ENCODE results near the gene NHSL1.

NHSL1 gene

GRCh38 chr6:138500045-138500665 lies 861 bp upstream of the NHSL1 start:
- H3K4me3 ChIP-seq (ENCODE audit: low read depth, low read length), result no peak overlapping the region

DNA sequence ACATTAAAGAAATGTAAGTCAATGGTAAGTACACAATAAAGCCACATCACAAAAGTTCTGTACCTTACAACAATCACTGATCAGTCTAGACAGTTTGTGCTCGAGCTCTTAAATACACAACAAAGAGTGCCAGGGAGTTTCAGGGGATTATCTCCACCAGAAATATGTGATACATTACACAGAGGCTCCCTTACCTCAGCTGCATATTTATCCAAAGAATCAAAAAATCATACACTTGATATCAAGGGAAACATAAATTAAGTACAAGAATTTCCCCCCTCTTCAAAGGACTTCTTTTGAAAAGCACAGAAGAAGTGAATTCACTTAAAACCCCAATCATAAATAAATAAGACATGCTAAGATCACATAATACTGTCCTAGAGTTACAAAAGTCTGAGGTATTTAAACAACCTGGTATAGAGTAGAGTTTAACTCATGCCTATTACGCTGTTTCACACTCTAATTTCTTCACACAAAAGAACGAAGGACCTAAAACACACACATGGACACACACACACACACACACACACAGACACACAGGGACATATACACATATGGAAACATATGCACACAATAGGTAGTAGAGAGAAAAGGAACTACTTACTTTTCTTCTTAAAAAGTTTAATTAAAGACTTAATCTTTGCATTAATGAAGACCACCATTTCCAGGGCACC lies 528 bp downstream of the NHSL1 start:
- H3K4me3 ChIP-seq (ENCODE audit: low read depth, low read length), result peak overlapping the region; percentile 45

DNA sequence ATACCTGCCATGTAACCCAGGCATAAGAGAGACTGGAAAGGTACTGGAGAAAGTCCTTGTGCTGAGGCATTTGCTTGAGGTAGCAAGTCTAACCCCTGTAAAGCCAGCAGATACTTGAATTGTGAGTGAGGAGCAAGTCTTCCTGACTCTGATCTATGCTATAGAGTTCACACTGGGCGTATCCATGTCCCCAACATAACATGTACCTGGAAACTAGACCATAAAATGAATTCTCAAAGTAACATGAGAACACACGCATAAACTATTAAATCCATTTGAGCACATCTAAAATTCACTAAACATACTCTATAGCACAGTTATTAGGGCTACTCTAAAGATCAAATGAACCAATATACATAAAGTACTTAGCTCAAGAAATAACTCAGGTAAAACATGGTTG lies 2.0 kb downstream of the NHSL1 start:
- no peak overlapping the region for H3K4me3 ChIP-seq (ENCODE audit: low read depth, low read length)

DNA sequence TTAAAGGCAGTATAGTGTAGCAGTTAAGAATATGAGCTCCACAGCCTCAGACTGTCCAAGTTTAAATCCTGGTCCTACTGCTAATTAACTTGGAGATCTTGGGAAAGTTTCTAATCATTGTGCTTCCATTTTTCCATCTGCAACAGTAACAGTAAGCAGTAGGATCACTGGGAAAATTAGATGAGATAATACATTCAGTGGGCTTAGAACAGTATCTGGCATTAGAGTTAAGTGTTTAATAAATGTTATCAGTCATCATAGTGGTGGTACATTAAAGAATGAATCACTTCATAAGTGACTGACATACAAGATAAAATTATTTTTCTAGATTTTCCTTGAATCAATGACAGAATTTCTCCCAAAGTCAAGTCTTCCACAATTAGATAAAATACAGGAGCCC lies 5.0 kb downstream of the NHSL1 start:
- no peak overlapping the region for H3K4me3 ChIP-seq (ENCODE audit: low read depth, low read length)

GRCh38 chr6:138493413-138493812 lies 5.9 kb downstream of the NHSL1 start:
- H3K4me3 ChIP-seq (ENCODE audit: low read depth, low read length), result no peak overlapping the region

DNA sequence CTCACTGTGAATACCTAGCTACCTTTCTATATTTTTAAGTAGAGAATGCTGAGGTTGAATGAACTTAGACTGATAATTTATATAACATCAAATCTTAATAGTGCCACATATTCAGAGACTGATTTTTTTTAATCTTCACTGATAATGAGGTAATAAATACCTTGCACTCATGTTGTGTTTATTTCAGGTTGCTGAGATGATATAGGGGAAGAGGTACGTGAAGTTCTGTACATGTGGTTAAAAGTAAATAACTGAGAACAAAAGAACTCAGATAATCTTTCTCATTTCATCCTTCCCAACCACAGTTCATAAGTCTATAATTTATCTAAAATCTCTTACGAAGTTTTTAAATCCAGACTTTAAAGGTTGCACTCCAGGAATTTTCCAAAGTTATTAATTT lies 6.4 kb downstream of the NHSL1 start:
- no peak overlapping the region for H3K4me3 ChIP-seq (ENCODE audit: low read depth, low read length)

DNA sequence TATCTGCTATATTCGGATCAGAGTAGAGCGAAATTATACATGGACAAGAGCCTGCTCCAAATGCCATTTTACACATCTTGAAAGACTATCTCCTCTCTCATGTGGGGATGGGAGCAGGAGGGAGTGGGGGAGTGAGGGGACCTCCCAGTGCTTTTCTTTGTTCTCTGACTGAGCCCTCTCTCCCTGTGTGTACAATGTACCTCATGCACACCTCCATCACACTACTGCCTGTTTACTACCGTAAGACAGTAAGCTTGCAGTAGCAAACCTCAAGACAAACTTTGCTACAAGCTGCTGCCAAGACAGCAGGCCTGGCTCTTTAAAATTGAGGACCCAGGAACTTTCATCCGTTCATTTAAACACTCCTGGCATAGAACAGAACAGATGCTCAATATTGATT lies 7.2 kb downstream of the NHSL1 start:
- H3K4me3 ChIP-seq (ENCODE audit: low read depth, low read length), result no peak overlapping the region

DNA sequence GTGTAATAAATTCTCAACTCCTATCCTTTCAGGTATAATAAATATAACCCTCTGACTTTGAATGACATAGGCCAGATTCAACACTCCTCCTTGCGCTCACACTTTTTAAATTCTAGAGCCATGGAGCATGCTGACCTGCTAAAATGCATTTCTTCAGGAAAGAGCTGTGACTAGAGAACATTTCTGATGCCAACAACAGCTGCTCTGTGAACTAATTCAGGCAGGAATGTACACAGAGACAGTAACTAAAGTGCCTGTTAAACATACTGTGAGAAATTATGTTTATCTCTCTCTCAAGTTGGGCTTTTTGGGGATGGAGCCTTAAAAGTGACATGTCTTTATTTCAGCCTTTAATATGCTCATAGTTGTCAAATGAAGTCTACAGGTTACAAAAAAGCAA lies 8.3 kb downstream of the NHSL1 start:
- no peak overlapping the region for H3K4me3 ChIP-seq (ENCODE audit: low read depth, low read length)

GRCh38 chr6:138489846-138490245 lies 9.4 kb downstream of the NHSL1 start:
- H3K4me3 ChIP-seq (ENCODE audit: low read depth, low read length), result no peak overlapping the region

- no peak overlapping the region for H3K4me3 ChIP-seq (ENCODE audit: low read depth, low read length)
These were observed 12.1 kb downstream of the NHSL1 start for GRCh38 chr6:138487102-138487604.

DNA sequence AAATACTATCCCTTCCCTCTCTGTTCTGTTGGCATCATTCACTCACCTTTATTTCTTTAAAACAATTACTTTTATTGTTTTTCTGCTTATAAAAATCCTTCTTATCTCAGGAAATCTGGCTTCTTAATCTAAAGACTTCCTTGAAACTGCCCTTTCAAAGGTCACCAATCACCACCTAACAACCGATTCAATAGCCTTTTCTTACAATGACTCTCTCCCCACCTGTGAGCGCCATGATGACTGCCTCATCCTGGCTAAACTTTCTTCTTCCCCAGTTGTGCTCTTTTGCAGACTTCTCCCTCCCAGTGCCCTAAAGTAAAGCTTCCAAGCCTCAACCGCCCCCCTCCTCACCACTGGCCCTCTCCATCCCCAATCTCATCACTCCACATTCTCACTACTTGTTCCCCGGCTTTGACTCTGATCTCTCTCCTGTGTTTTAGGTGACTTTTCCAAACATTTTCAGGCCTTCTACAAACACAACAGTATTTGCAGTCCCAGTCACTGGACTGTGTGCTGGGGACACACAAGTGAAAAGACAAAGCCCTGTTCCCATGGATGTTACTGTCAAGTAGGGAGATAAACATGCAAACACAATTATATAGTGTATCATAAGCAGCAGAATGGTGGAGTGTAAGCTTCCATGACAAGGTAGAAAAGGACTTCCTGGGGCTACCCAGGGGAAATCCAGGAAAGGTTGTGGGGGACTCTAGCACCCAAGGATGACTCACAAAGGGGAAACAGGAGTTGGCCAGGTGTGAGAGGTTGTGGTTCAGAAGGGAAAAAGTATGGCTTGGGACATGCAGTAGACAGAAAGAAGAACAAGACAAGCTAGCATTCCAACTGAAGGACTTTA lies 12.8 kb downstream of the NHSL1 start:
- no peak overlapping the region for H3K4me3 ChIP-seq (ENCODE audit: low read depth, low read length)

DNA sequence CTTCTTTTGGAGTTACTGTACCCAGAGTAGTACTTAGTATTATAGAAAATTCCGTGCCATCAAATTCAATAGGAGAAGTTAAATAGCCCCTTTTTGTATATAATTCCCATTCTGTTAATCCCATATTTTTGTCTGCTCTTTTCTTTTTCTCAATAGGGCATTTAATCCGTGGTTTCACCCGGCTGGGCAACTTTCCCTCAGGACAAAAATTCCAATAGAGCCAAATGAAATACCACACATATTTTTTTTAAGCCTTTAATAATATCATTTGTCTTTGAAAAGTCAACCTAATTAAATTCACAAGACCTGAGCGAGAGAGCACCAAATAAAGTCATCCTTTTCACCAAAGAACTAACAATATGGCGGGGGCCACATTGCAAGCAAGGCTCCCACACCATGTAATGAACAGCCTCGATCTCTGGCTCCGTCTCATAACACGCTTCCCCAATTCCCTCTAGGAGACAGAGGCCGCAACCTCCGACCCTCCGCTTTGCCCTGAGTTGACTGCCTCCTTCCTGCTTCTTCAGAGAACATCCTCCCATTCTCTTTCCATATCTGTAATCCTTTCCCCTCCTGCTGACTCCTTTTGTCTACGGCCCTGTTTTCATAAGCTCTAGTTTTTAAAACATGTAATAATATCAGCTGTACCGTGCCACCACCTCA lies 13.6 kb downstream of the NHSL1 start:
- H3K4me3 ChIP-seq (ENCODE audit: low read depth, low read length), result no peak overlapping the region

DNA sequence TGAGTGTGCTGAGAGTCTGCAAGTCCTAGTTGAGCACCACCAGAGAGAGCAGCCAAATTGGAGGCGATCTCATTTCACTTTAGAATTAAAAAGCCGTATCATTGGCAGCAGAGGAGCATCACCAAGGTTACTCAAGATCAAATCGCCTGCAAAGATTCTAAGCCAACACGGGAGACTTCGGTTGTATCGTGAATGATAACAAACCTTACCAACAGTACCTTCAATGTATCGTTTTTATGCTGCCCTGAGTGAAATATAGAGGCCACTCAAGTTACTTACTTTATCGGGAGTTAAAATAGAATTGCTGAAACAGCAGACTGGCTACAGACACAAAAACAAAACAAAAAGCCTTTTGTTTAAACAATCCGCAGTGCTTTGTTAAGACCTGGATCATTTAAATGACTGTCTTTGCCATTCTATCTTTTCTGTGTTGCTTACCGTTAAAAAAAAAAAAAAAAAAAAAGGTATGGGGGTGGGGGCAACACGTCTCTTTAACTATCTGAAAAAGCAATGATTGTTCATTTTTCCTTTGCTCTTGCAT lies 14.2 kb downstream of the NHSL1 start:
- no peak overlapping the region for H3K4me3 ChIP-seq (ENCODE audit: low read depth, low read length)

- H3K4me3 ChIP-seq (ENCODE audit: low read depth, low read length), result no peak overlapping the region
These were observed 15.1 kb downstream of the NHSL1 start for GRCh38 chr6:138484018-138484731.

DNA sequence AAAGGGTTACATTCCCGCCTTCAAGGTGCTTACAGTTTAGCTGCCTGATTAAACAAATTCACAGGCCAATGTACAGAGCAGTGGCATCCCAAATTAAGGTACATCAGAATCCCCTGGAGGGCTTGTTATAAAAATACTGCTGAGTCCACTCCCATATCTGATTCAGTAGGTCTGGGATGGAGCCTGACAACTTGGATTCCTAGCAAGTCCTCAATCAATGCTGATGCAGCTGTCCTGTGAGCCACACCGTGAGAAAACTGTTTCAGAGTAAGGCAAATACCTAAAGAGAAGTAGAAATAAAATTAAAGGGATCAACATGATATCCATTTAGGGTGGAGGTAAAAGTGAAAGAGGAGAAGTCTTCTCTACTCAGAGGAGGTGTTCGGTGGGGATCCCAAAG lies 16.5 kb downstream of the NHSL1 start:
- no peak overlapping the region for H3K4me3 ChIP-seq (ENCODE audit: low read depth, low read length)

GRCh38 chr6:138480279-138480949 lies 18.9 kb downstream of the NHSL1 start:
- H3K4me3 ChIP-seq (ENCODE audit: low read depth, low read length), result no peak overlapping the region

- no peak overlapping the region for H3K4me3 ChIP-seq (ENCODE audit: low read depth, low read length)
These were observed 21.3 kb downstream of the NHSL1 start for GRCh38 chr6:138477913-138478539.

- no peak overlapping the region for H3K4me3 ChIP-seq (ENCODE audit: low read depth, low read length)
These were observed 23.2 kb downstream of the NHSL1 start for GRCh38 chr6:138476116-138476515.

- no peak overlapping the region for H3K4me3 ChIP-seq (ENCODE audit: low read depth, low read length)
These were observed 26.1 kb downstream of the NHSL1 start for GRCh38 chr6:138473144-138473543.
